HL-60 (cell line): Measurements from ENCODE around the gene NSUN6.

Experiments
- CTCF ChIP-seq: IDR thresholded peaks from one replicate; pipeline ENCODE4 v1.5.1; 2011; ENCODE audit warnings: low read length, control low read depth, inconsistent platforms; ENCODE audit not compliant: insufficient read depth
- POLR2AphosphoS5 ChIP-seq: IDR thresholded peaks from 2 replicates; pipeline ENCODE4 v1.6.1; 2012; ENCODE audit warnings: low read depth
- TF ChIP-seq, protein P1 (sequence below): IDR thresholded peaks from 2 replicates; pipeline ENCODE4 v1.6.1; 2012; ENCODE audit warnings: low read depth; ENCODE audit not compliant: insufficient replicate concordance

DNA sequence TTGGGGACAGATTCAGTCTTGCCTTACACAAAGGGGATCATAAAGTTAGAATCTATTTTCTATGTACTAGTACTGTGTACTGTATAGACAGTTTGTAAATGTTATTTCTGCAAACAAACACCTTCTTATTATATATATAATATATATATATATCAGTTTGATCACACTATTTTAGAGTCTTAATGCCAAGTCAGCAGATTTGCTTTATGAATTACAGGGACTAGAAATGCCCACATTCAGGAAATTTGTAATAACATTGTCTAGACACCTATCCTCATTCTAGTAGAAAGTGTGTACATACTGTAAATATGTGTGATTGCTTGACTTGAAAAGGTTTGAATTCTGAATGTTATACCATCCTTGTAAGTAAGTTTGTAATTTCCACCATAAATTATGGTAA is 111.2 kb downstream of the NSUN6 start:
- TF ChIP-seq CTCF (no peak), POLR2AphosphoS5 (no peak)
- TF ChIP-seq, protein P1, sequence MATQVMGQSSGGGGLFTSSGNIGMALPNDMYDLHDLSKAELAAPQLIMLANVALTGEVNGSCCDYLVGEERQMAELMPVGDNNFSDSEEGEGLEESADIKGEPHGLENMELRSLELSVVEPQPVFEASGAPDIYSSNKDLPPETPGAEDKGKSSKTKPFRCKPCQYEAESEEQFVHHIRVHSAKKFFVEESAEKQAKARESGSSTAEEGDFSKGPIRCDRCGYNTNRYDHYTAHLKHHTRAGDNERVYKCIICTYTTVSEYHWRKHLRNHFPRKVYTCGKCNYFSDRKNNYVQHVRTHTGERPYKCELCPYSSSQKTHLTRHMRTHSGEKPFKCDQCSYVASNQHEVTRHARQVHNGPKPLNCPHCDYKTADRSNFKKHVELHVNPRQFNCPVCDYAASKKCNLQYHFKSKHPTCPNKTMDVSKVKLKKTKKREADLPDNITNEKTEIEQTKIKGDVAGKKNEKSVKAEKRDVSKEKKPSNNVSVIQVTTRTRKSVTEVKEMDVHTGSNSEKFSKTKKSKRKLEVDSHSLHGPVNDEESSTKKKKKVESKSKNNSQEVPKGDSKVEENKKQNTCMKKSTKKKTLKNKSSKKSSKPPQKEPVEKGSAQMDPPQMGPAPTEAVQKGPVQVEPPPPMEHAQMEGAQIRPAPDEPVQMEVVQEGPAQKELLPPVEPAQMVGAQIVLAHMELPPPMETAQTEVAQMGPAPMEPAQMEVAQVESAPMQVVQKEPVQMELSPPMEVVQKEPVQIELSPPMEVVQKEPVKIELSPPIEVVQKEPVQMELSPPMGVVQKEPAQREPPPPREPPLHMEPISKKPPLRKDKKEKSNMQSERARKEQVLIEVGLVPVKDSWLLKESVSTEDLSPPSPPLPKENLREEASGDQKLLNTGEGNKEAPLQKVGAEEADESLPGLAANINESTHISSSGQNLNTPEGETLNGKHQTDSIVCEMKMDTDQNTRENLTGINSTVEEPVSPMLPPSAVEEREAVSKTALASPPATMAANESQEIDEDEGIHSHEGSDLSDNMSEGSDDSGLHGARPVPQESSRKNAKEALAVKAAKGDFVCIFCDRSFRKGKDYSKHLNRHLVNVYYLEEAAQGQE = no peak
